K562 (cell line): ENCODE results near the gene HNRNPLL. TPM values are rescaled to one million over a fixed set of nuclear protein-coding genes. Genes with fewer than 3 reads are reported as not detected.
A peak's percentile ranks its signal among the peaks of the same experiment; 100 is the strongest.
"Not testable (repeated sequence)": the region's sequence is repeated elsewhere in the genome, so short reads cannot be mapped to it uniquely, and the experiment has no call there.

ENCODE experiments used
- ADNP ChIP-seq: fragments of 200-800 bp; sonication (Bioruptor generic); IDR thresholded peaks from 2 replicates; pipeline ENCODE4 v1.6.1; 2016; ENCODE audit warnings: missing genetic modification characterization, missing compliant biosample characterization
- ATF7 ChIP-seq: fragments of 450-650 bp; IDR thresholded peaks from 2 replicates; pipeline ENCODE4 v1.7.1; 2014; ENCODE audit warnings: mild to moderate bottlenecking, moderate library complexity
- CREM ChIP-seq: IDR thresholded peaks from 2 replicates; pipeline ENCODE4 v1.6.1; 2014; ENCODE audit warnings: antibody characterized with exemption, low read depth
- ESRRA ChIP-seq: fragments of 450-650 bp; IDR thresholded peaks from 2 replicates; pipeline ENCODE4 v1.6.1; 2014; ENCODE audit warnings: low read depth, mild to moderate bottlenecking, moderate library complexity, borderline replicate concordance
- ETV6 ChIP-seq, 3 experiments: fragments of 150-350 bp in 1 of 3; sonication (generic) in 1 of 3; formaldehyde crosslinking in 1 of 3; IDR thresholded peaks; 2 replicates each; pipeline versions ENCODE4 v1.6.1 to v1.8.0; 2014 to 2022; ENCODE audit warnings: borderline replicate concordance in 2 of 3, low read depth in 2 of 3, antibody characterized with exemption in 1 of 3, low read length in 1 of 3, mild to moderate bottlenecking in 1 of 3, missing genetic modification reagents in 1 of 3
- FOSL1 ChIP-seq: fragments of 200-800 bp; sonication (Bioruptor generic); conservative IDR thresholded peaks from 2 replicates; pipeline ENCODE4 v1.6.1; 2016; ENCODE audit warnings: missing genetic modification characterization, missing compliant biosample characterization
- HLTF ChIP-seq: fragments of 450-650 bp; IDR thresholded peaks from 2 replicates; pipeline ENCODE4 v1.6.1; 2016
- KHSRP ChIP-seq: fragments of 450-650 bp; IDR thresholded peaks from 2 replicates; pipeline ENCODE4 v1.6.1; 2017
- NCOA6 ChIP-seq: fragments of 450-650 bp; IDR thresholded peaks from 2 replicates; pipeline ENCODE4 v1.6.1; 2017; ENCODE audit warnings: mild to moderate bottlenecking
- PML ChIP-seq: IDR thresholded peaks from 2 replicates; pipeline ENCODE4 v1.6.1; 2012; ENCODE audit warnings: low read length, inconsistent platforms
- SMC3 ChIP-seq: conservative IDR thresholded peaks from 2 replicates; pipeline ENCODE4 v1.6.1; 2011; ENCODE audit warnings: low read depth, low read length, improper control_type of control experiment; ENCODE audit not compliant: insufficient read depth
- polyA plus RNA-seq, 8 experiments: library from polyadenylated mRNA; depleted of rRNA in 4 of 8; stranded (reverse) in 5 of 8; unstranded in 3 of 8; fragments of >200 nt; fragmentation: Nextera tagmentation in 2 of 8; fragmentation: Illumina TruSeq in 1 of 8; extraction: Ambion mirVana in 2 of 8; extraction: Trizol in 1 of 8; gene quantifications; 2 replicates each; pipeline versions ENCODE4 v1.2.1 to v1.2.3, GENCODE V29; 2011 to 2014; ENCODE audit warnings: inconsistent platforms in 1 of 8, missing spikeins in 1 of 8
- total RNA-seq, 7 experiments: library from RNA; depleted of rRNA in 6 of 7; stranded (reverse); fragments of >200 nt in 6 of 7; fragmentation: Illumina TruSeq in 2 of 7; extraction: Trizol in 2 of 7; gene quantifications; 2 replicates each; pipeline versions ENCODE4 v1.2.1 to v1.2.3, GENCODE V29; 2011 to 2021; ENCODE audit warnings: low replicate concordance in 1 of 7
- TF ChIP-seq, protein P1 (sequence below), 2 experiments: fragments of 450-650 bp in 1 of 2; IDR thresholded peaks; 2 replicates each; pipeline ENCODE4 v1.6.1; 2011 to 2017; ENCODE audit warnings: low read depth in 2 of 2, antibody characterized with exemption in 1 of 2, borderline replicate concordance in 1 of 2, low read length in 1 of 2, mild to moderate bottlenecking in 1 of 2, mixed read lengths in 1 of 2; ENCODE audit not compliant: control insufficient read depth in 1 of 2
- TF ChIP-seq, protein P2 (sequence below): fragments of 450-650 bp; formaldehyde crosslinking; IDR thresholded peaks from 2 replicates; pipeline ENCODE4 v1.4.0; 2022; ENCODE audit warnings: missing genetic modification characterization
- TF ChIP-seq, protein P3 (sequence below), 2 experiments: IDR thresholded peaks; 2 replicates each; pipeline ENCODE4 v1.6.1; 2012; ENCODE audit warnings: improper control_type of control experiment in 2 of 2, low read depth in 2 of 2, low read length in 2 of 2, borderline replicate concordance in 1 of 2
- TF ChIP-seq, protein P4 (sequence below): IDR thresholded peaks from 2 replicates; pipeline ENCODE4 v1.6.1; 2012; ENCODE audit warnings: low read depth, low read length, improper control_type of control experiment, borderline replicate concordance

Gene HNRNPLL
- total and polyA plus RNA-seq, 9 of the 15 experiments (the other 6 are each of a cell fraction or from before 2014, with no cell fraction given) = 19.8 to 135 (median 57.8) TPM

DNA sequence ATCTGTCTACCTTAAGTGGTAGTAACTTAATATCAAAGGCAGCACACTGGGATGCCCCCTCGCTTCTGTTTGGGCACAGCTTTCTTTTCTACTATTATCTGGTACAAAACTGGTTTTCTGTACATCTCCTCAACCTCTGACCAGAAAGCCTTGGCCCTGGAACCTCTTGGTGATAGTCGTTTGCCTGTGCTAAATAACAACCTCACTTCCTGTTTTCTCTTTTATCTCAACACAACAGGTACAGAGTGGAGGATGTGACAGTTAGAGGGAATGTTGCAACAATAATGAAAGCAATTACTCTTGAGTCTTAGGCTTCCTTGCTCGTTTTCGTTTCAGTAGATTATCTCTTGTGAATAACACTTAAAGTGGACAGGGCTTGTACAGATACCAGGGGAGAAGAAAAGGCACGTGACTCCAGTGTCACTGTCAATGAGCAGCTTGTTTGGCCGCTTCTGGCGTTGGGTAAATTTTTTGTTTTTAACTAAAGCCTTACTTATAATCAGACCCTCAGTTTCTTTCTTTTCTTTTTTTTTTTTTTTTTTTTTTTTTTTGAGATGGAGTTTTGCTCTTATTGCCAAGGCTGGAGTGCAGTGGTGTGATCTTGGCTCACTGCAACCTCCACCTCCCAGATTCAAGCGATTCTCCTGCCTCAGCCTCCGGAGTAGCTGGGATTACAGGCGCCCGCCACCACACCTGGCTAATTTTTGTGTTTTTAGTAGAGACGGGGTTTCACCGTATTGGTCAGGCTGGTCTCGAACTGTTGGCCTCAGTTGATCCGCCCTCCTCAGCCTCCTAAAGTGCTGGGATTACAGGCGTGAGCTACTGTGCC, 41.2 kb upstream of the HNRNPLL start (continued):
- TF ChIP-seq, protein P1, sequence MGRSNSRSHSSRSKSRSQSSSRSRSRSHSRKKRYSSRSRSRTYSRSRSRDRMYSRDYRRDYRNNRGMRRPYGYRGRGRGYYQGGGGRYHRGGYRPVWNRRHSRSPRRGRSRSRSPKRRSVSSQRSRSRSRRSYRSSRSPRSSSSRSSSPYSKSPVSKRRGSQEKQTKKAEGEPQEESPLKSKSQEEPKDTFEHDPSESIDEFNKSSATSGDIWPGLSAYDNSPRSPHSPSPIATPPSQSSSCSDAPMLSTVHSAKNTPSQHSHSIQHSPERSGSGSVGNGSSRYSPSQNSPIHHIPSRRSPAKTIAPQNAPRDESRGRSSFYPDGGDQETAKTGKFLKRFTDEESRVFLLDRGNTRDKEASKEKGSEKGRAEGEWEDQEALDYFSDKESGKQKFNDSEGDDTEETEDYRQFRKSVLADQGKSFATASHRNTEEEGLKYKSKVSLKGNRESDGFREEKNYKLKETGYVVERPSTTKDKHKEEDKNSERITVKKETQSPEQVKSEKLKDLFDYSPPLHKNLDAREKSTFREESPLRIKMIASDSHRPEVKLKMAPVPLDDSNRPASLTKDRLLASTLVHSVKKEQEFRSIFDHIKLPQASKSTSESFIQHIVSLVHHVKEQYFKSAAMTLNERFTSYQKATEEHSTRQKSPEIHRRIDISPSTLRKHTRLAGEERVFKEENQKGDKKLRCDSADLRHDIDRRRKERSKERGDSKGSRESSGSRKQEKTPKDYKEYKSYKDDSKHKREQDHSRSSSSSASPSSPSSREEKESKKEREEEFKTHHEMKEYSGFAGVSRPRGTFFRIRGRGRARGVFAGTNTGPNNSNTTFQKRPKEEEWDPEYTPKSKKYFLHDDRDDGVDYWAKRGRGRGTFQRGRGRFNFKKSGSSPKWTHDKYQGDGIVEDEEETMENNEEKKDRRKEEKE (IDR thresholded peaks at IDR 0.05; ENCODE audit: borderline replicate concordance in 1 of 2, control insufficient read depth in 1 of 2, low read depth in 2 of 2, low read length in 1 of 2) = peak in 1 of 2 experiments; percentile 88; a peak in 2 of 4 replicates
- TF ChIP-seq HLTF (0 out of 2 replicates have a peak, but pooled peaks have one; percentile 37), CREM (peak; percentile 82), ESRRA (peak; percentile 60; the same call in 1 of the 2 replicates), PML (peak; percentile 97), ADNP (tag) (peak; percentile 39; the same call in 1 of the 2 replicates), ETV6 (IDR thresholded peaks at IDR 0.05; ENCODE audit: borderline replicate concordance in 1 of 2, low read depth in 2 of 2, low read length in 1 of 2) (peak; percentile 25 to 82; a peak in 2 of 4 replicates), FOSL1 (tag) (peak; percentile 83), NCOA6 (peak; percentile 25; the same call in 1 of the 2 replicates), SMC3 (0 out of 2 replicates have a peak, but pooled peaks have one; percentile 13), KHSRP (peak; percentile 46; the same call in 1 of the 2 replicates), ATF7 (peak; percentile 87)
- TF ChIP-seq ETV6 (CRISPR knock-in tag; IDR thresholded peaks at IDR 0.05; ENCODE audit: borderline replicate concordance) = not testable (repeated sequence)
- TF ChIP-seq, protein P2, sequence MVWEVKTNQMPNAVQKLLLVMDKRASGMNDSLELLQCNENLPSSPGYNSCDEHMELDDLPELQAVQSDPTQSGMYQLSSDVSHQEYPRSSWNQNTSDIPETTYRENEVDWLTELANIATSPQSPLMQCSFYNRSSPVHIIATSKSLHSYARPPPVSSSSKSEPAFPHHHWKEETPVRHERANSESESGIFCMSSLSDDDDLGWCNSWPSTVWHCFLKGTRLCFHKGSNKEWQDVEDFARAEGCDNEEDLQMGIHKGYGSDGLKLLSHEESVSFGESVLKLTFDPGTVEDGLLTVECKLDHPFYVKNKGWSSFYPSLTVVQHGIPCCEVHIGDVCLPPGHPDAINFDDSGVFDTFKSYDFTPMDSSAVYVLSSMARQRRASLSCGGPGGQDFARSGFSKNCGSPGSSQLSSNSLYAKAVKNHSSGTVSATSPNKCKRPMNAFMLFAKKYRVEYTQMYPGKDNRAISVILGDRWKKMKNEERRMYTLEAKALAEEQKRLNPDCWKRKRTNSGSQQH = 0 out of 2 replicates have a peak, but pooled peaks have one; percentile 66
- TF ChIP-seq, protein P3, sequence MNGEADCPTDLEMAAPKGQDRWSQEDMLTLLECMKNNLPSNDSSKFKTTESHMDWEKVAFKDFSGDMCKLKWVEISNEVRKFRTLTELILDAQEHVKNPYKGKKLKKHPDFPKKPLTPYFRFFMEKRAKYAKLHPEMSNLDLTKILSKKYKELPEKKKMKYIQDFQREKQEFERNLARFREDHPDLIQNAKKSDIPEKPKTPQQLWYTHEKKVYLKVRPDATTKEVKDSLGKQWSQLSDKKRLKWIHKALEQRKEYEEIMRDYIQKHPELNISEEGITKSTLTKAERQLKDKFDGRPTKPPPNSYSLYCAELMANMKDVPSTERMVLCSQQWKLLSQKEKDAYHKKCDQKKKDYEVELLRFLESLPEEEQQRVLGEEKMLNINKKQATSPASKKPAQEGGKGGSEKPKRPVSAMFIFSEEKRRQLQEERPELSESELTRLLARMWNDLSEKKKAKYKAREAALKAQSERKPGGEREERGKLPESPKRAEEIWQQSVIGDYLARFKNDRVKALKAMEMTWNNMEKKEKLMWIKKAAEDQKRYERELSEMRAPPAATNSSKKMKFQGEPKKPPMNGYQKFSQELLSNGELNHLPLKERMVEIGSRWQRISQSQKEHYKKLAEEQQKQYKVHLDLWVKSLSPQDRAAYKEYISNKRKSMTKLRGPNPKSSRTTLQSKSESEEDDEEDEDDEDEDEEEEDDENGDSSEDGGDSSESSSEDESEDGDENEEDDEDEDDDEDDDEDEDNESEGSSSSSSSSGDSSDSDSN (IDR thresholded peaks at IDR 0.05; ENCODE audit: borderline replicate concordance in 1 of 2, low read depth in 2 of 2, low read length in 2 of 2) = peak in 1 of 2 experiments; percentile 49; a peak in 1 of 4 replicates
- TF ChIP-seq, protein P4, sequence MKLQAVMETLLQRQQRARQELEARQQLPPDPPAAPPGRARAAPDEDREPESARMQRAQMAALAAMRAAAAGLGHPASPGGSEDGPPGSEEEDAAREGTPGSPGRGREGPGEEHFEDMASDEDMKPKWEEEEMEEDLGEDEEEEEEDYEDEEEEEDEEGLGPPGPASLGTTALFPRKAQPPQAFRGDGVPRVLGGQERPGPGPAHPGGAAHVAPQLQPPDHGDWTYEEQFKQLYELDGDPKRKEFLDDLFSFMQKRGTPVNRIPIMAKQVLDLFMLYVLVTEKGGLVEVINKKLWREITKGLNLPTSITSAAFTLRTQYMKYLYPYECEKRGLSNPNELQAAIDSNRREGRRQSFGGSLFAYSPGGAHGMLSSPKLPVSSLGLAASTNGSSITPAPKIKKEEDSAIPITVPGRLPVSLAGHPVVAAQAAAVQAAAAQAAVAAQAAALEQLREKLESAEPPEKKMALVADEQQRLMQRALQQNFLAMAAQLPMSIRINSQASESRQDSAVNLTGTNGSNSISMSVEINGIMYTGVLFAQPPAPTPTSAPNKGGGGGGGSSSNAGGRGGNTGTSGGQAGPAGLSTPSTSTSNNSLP = peak; percentile 61; the same call in 1 of the 2 replicates
